ENCODE data around the gene SMAP1. TPM values are rescaled to one million over a fixed set of nuclear protein-coding genes. Genes with fewer than 3 reads are reported as not detected.

The SMAP1 gene
- total RNA-seq, 1 experiment from 2014 or later = 3.5 TPM

DNA sequence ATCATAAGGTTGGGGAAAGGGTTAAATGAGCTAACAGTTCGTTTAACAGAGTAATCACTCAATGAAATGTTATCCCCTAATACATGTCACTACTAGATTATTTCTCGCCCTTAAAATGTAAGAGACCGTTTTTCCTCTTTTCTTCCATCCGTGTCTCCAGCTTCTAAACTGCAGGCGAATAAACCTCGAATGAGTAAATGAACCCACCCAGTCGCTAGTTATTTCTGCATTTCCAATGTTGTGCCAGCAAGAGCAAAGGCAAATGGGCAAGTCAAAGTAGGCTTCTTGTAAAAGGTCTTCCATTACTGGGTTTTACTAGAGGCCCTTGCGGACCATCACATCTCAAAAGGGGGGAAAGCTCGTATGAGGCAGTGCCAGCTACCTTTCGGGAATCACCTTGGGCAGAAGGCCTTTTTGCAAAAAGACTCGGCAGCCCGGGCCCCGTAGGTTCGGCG is 400 bp upstream of the SMAP1 start:
- Histone ChIP-seq H2AFZ (ENCODE audit: low read depth, low read length, poor library complexity, severe bottlenecking) (peak overlapping the region; percentile 56), H3K4me1 (ENCODE audit: control insufficient read depth in 1 of 2, insufficient read depth in 2 of 2, low read length in 2 of 2) (peaks cover 5 to 19% of the 10 kb centered on the region in 2 experiments; a peak in 2 of 4 replicates), H3K9me2 (ENCODE audit: insufficient read depth) (no peaks in the 10 kb centered on the region), H3K36me3 (ENCODE audit: control insufficient read depth in 1 of 2, insufficient read depth in 2 of 2, low read length in 2 of 2) (no peaks in the 10 kb centered on the region), H3K9ac (ENCODE audit: low read length) (peak overlapping the region; percentile 74), H3K79me2 (ENCODE audit: insufficient read depth, low read length) (peaks cover 39% of the 10 kb centered on the region), H3K4me3 (replicated peaks in 1 of 2; ENCODE audit: low read depth in 1 of 2, low read length in 2 of 2) (peak overlapping the region; percentile 67 to 73), H3K4me2 (ENCODE audit: low read length) (peak overlapping the region; percentile 86), H4K20me1 (ENCODE audit: insufficient read depth) (no peaks in the 10 kb centered on the region), H3K27ac (ENCODE audit: low read depth, low read length) (peak overlapping the region; percentile 93), H3K9me3 (ENCODE audit: control insufficient read depth in 1 of 2, insufficient read depth in 1 of 2, low read depth in 1 of 2, low read length in 2 of 2) (no peaks in the 10 kb centered on the region), H3K27me3 (ENCODE audit: insufficient read depth, low read length) (no peaks in the 10 kb centered on the region)
- BruUV-seq (replicated peaks) = TSS peak; percentile 97
- POLR2A ChIA-PET = interaction anchor here (1.7 kb wide), 1 partner anchor 27 kb away, joined by 3 read pairs; no protein-coding TSS in a partner anchor
- CTCF ChIA-PET = interaction anchor here (2.4 kb wide), 1 partner anchor 19 kb away, joined by 13 read pairs; no protein-coding TSS in a partner anchor
- RAD21 ChIA-PET (ENCODE audit: low non-redundant PET in 1 of 2, low total read pairs in 2 of 2, uncharacterized antibody in 2 of 2, unreplicated experiment in 2 of 2) = no interaction called here
- DNase-seq (ENCODE audit: low read depth, low spot score) (no peak), ATAC-seq (no peak)
- TF ChIP-seq POLR2AphosphoS5 (IDR thresholded peaks at IDR 0.05; ENCODE audit: low read depth, low read length) = peak; percentile 88
- no peak for TF ChIP-seq ZNF274 (IDR thresholded peaks at IDR 0.05; ENCODE audit: low read depth, low read length)
- peak; percentile 47 for TF ChIP-seq POLR2A (IDR thresholded peaks at IDR 0.05; ENCODE audit: borderline replicate concordance, extremely low read depth, insufficient read depth, insufficient read length)
- intact Hi-C loops (cut with micrococcal nuclease) = loop anchor here (2.0 to 5.0 kb wide), 2 partner anchors 100 to 268 kb away; partner anchors contain the start of gene SDHAF4

DNA sequence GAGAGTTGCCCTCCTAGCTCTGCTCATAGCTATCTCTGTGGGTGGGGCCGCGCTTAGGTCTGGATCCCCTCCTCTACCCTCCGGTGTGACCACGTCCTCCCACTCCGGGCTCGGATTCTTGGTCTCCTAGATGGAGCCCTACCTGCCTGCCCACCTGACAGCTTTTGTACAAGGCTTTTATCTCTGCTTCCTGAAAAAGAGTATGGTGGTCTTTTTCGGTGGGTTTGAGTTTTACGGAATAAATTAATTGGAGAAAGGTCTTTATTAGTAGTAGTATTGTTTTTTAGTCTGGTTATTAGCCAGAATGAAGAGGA is 773 bp downstream of the SMAP1 start:
- CTCF ChIA-PET = interaction anchor here (2.4 kb wide), 1 partner anchor 18 kb away, joined by 13 read pairs; no protein-coding TSS in a partner anchor
- Histone ChIP-seq H2AFZ (ENCODE audit: low read depth, low read length, poor library complexity, severe bottlenecking) (no peak overlapping the region), H3K79me2 (ENCODE audit: insufficient read depth, low read length) (peaks cover 51% of the 10 kb centered on the region), H3K4me3 (replicated peaks in 1 of 2; ENCODE audit: low read depth in 1 of 2, low read length in 2 of 2) (peak overlapping the region; percentile 67 to 73), H3K27me3 (ENCODE audit: insufficient read depth, low read length) (no peaks in the 10 kb centered on the region), H4K20me1 (ENCODE audit: insufficient read depth) (no peaks in the 10 kb centered on the region), H3K9me2 (ENCODE audit: insufficient read depth) (no peaks in the 10 kb centered on the region), H3K9me3 (ENCODE audit: control insufficient read depth in 1 of 2, insufficient read depth in 1 of 2, low read depth in 1 of 2, low read length in 2 of 2) (no peaks in the 10 kb centered on the region), H3K36me3 (ENCODE audit: control insufficient read depth in 1 of 2, insufficient read depth in 2 of 2, low read length in 2 of 2) (no peaks in the 10 kb centered on the region), H3K4me2 (ENCODE audit: low read length) (peak overlapping the region; percentile 86), H3K9ac (ENCODE audit: low read length) (peak overlapping the region; percentile 74), H3K4me1 (ENCODE audit: control insufficient read depth in 1 of 2, insufficient read depth in 2 of 2, low read length in 2 of 2) (peaks cover 5 to 28% of the 10 kb centered on the region in 2 experiments; a peak in 3 of 4 replicates), H3K27ac (ENCODE audit: low read depth, low read length) (peak overlapping the region; percentile 93)
- POLR2A ChIA-PET = interaction anchor here (1.1 to 1.7 kb wide), 3 partner anchors 12 to 28 kb away, joined by 3 read pairs; no protein-coding TSS in a partner anchor
- no TSS peak for BruUV-seq (replicated peaks)
- peak; percentile 47 for DNase-seq (ENCODE audit: low read depth, low spot score)
- RAD21 ChIA-PET (ENCODE audit: low non-redundant PET in 1 of 2, low total read pairs in 2 of 2, uncharacterized antibody in 2 of 2, unreplicated experiment in 2 of 2) = no interaction called here
- intact Hi-C loops (cut with micrococcal nuclease) = loop anchor here (5.0 kb wide), 1 partner anchor 101 kb away; the partner anchor contains the start of gene SDHAF4
- no peak for ATAC-seq
- TF ChIP-seq RAD21 (IDR thresholded peaks at IDR 0.05; ENCODE audit: low read depth) = no peak
- no peak for TF ChIP-seq SIN3A (IDR thresholded peaks at IDR 0.05; ENCODE audit: low read depth)
- TF ChIP-seq ZFX (IDR thresholded peaks at IDR 0.05) = no peak
- no peak for TF ChIP-seq ELF1 (IDR thresholded peaks at IDR 0.05; ENCODE audit: borderline replicate concordance, low read depth)
- TF ChIP-seq ZNF274 (IDR thresholded peaks at IDR 0.05; ENCODE audit: low read depth, low read length) = no peak
- no peak for TF ChIP-seq POLR2A (IDR thresholded peaks at IDR 0.05; ENCODE audit: borderline replicate concordance, extremely low read depth, insufficient read depth, insufficient read length)
- no peak for TF ChIP-seq SRF (IDR thresholded peaks at IDR 0.05; ENCODE audit: low read depth)
- no peak for TF ChIP-seq YY1 (IDR thresholded peaks at IDR 0.05; ENCODE audit: extremely low read depth, insufficient replicate concordance, low read depth, low read length)
- TF ChIP-seq CBX3 (IDR thresholded peaks at IDR 0.05; ENCODE audit: low read depth) = no peak
- TF ChIP-seq, protein P1, sequence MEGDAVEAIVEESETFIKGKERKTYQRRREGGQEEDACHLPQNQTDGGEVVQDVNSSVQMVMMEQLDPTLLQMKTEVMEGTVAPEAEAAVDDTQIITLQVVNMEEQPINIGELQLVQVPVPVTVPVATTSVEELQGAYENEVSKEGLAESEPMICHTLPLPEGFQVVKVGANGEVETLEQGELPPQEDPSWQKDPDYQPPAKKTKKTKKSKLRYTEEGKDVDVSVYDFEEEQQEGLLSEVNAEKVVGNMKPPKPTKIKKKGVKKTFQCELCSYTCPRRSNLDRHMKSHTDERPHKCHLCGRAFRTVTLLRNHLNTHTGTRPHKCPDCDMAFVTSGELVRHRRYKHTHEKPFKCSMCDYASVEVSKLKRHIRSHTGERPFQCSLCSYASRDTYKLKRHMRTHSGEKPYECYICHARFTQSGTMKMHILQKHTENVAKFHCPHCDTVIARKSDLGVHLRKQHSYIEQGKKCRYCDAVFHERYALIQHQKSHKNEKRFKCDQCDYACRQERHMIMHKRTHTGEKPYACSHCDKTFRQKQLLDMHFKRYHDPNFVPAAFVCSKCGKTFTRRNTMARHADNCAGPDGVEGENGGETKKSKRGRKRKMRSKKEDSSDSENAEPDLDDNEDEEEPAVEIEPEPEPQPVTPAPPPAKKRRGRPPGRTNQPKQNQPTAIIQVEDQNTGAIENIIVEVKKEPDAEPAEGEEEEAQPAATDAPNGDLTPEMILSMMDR (IDR thresholded peaks at IDR 0.05 in 2 of 3, conservative IDR thresholded peaks at IDR 0.05 in 1 of 3; ENCODE audit: borderline replicate concordance in 1 of 3, insufficient read depth in 1 of 3, low read depth in 2 of 3, low read length in 2 of 3) = no peak
- no peak for TF ChIP-seq POLR2AphosphoS5 (IDR thresholded peaks at IDR 0.05; ENCODE audit: low read depth, low read length)
- no peak for TF ChIP-seq EZH2phosphoT487 (IDR thresholded peaks at IDR 0.05; ENCODE audit: borderline replicate concordance)
- TF ChIP-seq, protein P2, sequence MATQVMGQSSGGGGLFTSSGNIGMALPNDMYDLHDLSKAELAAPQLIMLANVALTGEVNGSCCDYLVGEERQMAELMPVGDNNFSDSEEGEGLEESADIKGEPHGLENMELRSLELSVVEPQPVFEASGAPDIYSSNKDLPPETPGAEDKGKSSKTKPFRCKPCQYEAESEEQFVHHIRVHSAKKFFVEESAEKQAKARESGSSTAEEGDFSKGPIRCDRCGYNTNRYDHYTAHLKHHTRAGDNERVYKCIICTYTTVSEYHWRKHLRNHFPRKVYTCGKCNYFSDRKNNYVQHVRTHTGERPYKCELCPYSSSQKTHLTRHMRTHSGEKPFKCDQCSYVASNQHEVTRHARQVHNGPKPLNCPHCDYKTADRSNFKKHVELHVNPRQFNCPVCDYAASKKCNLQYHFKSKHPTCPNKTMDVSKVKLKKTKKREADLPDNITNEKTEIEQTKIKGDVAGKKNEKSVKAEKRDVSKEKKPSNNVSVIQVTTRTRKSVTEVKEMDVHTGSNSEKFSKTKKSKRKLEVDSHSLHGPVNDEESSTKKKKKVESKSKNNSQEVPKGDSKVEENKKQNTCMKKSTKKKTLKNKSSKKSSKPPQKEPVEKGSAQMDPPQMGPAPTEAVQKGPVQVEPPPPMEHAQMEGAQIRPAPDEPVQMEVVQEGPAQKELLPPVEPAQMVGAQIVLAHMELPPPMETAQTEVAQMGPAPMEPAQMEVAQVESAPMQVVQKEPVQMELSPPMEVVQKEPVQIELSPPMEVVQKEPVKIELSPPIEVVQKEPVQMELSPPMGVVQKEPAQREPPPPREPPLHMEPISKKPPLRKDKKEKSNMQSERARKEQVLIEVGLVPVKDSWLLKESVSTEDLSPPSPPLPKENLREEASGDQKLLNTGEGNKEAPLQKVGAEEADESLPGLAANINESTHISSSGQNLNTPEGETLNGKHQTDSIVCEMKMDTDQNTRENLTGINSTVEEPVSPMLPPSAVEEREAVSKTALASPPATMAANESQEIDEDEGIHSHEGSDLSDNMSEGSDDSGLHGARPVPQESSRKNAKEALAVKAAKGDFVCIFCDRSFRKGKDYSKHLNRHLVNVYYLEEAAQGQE (IDR thresholded peaks at IDR 0.05; ENCODE audit: low read depth) = no peak
- no peak for TF ChIP-seq EGR1 (IDR thresholded peaks at IDR 0.05; ENCODE audit: low read depth)
- TF ChIP-seq SP1 (IDR thresholded peaks at IDR 0.05; ENCODE audit: low read depth) = no peak
- no peak for TF ChIP-seq CEBPB (IDR thresholded peaks at IDR 0.05; ENCODE audit: low read depth)
